Neural progenitor cell (in vitro differentiated cells): ENCODE results near the gene NF1. TPM values are rescaled to one million over a fixed set of nuclear protein-coding genes. Genes with fewer than 3 reads are reported as not detected.

Experiments used
- DNase-seq: peaks from one replicate; pipeline ENCODE4 v3.0.0-alpha.2; 2016; ENCODE audit warnings: low spot score
- H2AFZ ChIP-seq: fragments of 200-600 bp; sonication (generic); replicated peaks from 2 replicates; pipeline ENCODE4 v1.6.1; 2016; ENCODE audit warnings: antibody characterized with exemption
- H3F3A ChIP-seq: fragments of 200-600 bp; sonication (generic); 2 replicates; pipeline ENCODE4 v1.6.1; 2016; ENCODE audit warnings: antibody characterized with exemption, low read depth
- H3K27ac ChIP-seq: fragments of 200-600 bp; sonication (generic); 2 replicates; pipeline ENCODE4 v1.5.1; 2016; ENCODE audit warnings: mild to moderate bottlenecking
- H3K27me3 ChIP-seq: fragments of 200-600 bp; sonication (generic); 2 replicates; pipeline ENCODE4 v1.6.1; 2016; ENCODE audit warnings: mild to moderate bottlenecking, moderate library complexity
- H3K36me3 ChIP-seq: fragments of 200-600 bp; sonication (generic); 2 replicates; pipeline ENCODE4 v1.5.1; 2016
- H3K4me1 ChIP-seq: fragments of 200-600 bp; sonication (generic); 2 replicates; pipeline ENCODE4 v1.6.1; 2016; ENCODE audit warnings: mixed run types
- H3K4me2 ChIP-seq: fragments of 200-600 bp; sonication (generic); 2 replicates; pipeline ENCODE4 v1.6.1; 2016
- H3K4me3 ChIP-seq: fragments of 200-600 bp; sonication (generic); 2 replicates; pipeline ENCODE4 v1.5.1; 2016
- H3K79me2 ChIP-seq: fragments of 200-600 bp; sonication (generic); 2 replicates; pipeline ENCODE4 v1.6.1; 2016; ENCODE audit warnings: low read depth
- H3K9ac ChIP-seq: fragments of 200-600 bp; sonication (generic); 2 replicates; pipeline ENCODE4 v1.6.1; 2016
- H3K9me3 ChIP-seq: fragments of 200-600 bp; sonication (generic); 2 replicates; pipeline ENCODE4 v1.5.1; 2016; ENCODE audit warnings: low read depth
- H4K20me1 ChIP-seq: fragments of 200-600 bp; sonication (generic); 2 replicates; pipeline ENCODE4 v1.6.1; 2016; ENCODE audit warnings: low read depth
- H3K27ac Mint-ChIP-seq: 3 replicates; pipeline ENCODE4 v1.8.0; 2021; ENCODE audit warnings: mixed read lengths
- H3K27me3 Mint-ChIP-seq: 2 replicates; pipeline ENCODE4 v1.8.0; 2022; ENCODE audit warnings: low read depth, mild to moderate bottlenecking, inconsistent platforms, moderate library complexity, mixed read lengths; ENCODE audit not compliant: insufficient read depth
- H3K36me3 Mint-ChIP-seq: 3 replicates; pipeline ENCODE4 v1.8.0; 2021; ENCODE audit warnings: mixed read lengths
- H3K4me1 Mint-ChIP-seq: 3 replicates; pipeline ENCODE4 v1.8.0; 2021; ENCODE audit warnings: mixed read lengths
- H3K4me3 Mint-ChIP-seq: 3 replicates; pipeline ENCODE4 v1.8.0; 2021; ENCODE audit warnings: mild to moderate bottlenecking, moderate library complexity, mixed read lengths
- H3K9me3 Mint-ChIP-seq: 3 replicates; pipeline ENCODE4 v1.8.0; 2020; ENCODE audit warnings: mixed read lengths
- EZH2 ChIP-seq: fragments of 200-600 bp; sonication (generic); IDR thresholded peaks from 2 replicates; pipeline ENCODE4 v1.6.1; 2017; ENCODE audit warnings: antibody characterized with exemption, mild to moderate bottlenecking, moderate library complexity
- EZH2phosphoT487 ChIP-seq: fragments of 200-600 bp; sonication (generic); IDR thresholded peaks from 2 replicates; pipeline ENCODE4 v1.6.1; 2017; ENCODE audit warnings: antibody characterized with exemption
- total RNA-seq: library from RNA; depleted of rRNA; stranded (reverse); fragments of >200 nt; gene quantifications from 2 replicates; pipeline ENCODE4 v1.2.3, GENCODE V29; 2015; ENCODE audit warnings: low replicate concordance
- TF ChIP-seq, protein P1 (sequence below): fragments of 200-600 bp; sonication (generic); IDR thresholded peaks from 2 replicates; pipeline ENCODE4 v1.5.1; 2017; ENCODE audit warnings: antibody characterized with exemption, mild to moderate bottlenecking

Gene NF1
- total RNA-seq, 1 donor from 2014 or later: 54.8 TPM

- Histone ChIP-seq H3K27me3 (no peaks in the 10 kb centered on the region), H4K20me1 (no peaks in the 10 kb centered on the region), H3F3A (no peaks in the 10 kb centered on the region), H3K27ac (no peak overlapping the region), H3K4me1 (no peaks in the 10 kb centered on the region), H3K79me2 (no peaks in the 10 kb centered on the region), H3K9me3 (no peaks in the 10 kb centered on the region), H3K4me2 (no peak overlapping the region), H3K4me3 (no peak overlapping the region), H3K36me3 (no peaks in the 10 kb centered on the region), H2AFZ (no peak overlapping the region), H3K9ac (no peak overlapping the region)
- Mint-ChIP-seq H3K9me3 (peaks cover 3% of the 10 kb centered on the region), H3K4me1 (no peaks in the 10 kb centered on the region), H3K36me3 (peaks cover 6% of the 10 kb centered on the region), H3K27me3 (peaks cover 3% of the 10 kb centered on the region), H3K27ac (no peak overlapping the region), H3K4me3 (no peak overlapping the region)
- TF ChIP-seq, protein P1, sequence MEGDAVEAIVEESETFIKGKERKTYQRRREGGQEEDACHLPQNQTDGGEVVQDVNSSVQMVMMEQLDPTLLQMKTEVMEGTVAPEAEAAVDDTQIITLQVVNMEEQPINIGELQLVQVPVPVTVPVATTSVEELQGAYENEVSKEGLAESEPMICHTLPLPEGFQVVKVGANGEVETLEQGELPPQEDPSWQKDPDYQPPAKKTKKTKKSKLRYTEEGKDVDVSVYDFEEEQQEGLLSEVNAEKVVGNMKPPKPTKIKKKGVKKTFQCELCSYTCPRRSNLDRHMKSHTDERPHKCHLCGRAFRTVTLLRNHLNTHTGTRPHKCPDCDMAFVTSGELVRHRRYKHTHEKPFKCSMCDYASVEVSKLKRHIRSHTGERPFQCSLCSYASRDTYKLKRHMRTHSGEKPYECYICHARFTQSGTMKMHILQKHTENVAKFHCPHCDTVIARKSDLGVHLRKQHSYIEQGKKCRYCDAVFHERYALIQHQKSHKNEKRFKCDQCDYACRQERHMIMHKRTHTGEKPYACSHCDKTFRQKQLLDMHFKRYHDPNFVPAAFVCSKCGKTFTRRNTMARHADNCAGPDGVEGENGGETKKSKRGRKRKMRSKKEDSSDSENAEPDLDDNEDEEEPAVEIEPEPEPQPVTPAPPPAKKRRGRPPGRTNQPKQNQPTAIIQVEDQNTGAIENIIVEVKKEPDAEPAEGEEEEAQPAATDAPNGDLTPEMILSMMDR: no peak
- TF ChIP-seq EZH2 (no peak), EZH2phosphoT487 (no peak)
- no peak for DNase-seq
Observed at GRCh38 chr17:31308372-31309334, 213.9 kb downstream of the NF1 start.

DNA sequence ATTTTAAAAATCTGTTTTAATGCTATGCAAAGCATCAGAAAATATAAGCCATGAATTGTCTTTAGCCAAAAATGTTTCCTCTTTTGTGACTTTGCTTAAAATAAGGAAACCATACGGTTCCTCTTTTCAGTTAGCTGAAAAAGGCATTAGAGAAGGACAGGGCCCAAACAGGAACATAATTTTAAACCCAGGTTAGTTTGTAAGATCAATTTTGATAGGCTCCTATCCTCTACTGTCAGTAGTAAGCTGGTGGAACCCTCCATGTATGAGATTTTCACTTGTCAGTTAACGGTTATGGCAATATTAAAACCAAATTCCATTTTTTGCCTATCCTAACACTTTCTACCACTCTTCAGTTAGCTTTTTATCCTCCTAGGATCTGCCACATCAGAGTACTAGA lies 214.8 kb downstream of the NF1 start:
- no peak overlapping the region for H3K27ac ChIP-seq
- H3K27me3 ChIP-seq: no peaks in the 10 kb centered on the region
- no peaks in the 10 kb centered on the region for H3K79me2 ChIP-seq
- H3K4me2 ChIP-seq: no peak overlapping the region
- Mint-ChIP-seq H3K36me3 (peaks cover 5% of the 10 kb centered on the region), H3K27me3 (peaks cover 3% of the 10 kb centered on the region), H3K4me3 (no peak overlapping the region), H3K27ac (no peak overlapping the region), H3K4me1 (no peaks in the 10 kb centered on the region), H3K9me3 (peaks cover 3% of the 10 kb centered on the region)
- no peaks in the 10 kb centered on the region for H3K4me1 ChIP-seq
- H3F3A ChIP-seq: no peaks in the 10 kb centered on the region
- DNase-seq: no peak
- no peaks in the 10 kb centered on the region for H4K20me1 ChIP-seq
- no peaks in the 10 kb centered on the region for H3K36me3 ChIP-seq
- no peak overlapping the region for H3K4me3 ChIP-seq
- H3K9ac ChIP-seq: no peak overlapping the region
- no peaks in the 10 kb centered on the region for H3K9me3 ChIP-seq
- H2AFZ ChIP-seq: no peak overlapping the region
- no peak for TF ChIP-seq EZH2phosphoT487
- no peak for TF ChIP-seq EZH2
- TF ChIP-seq, protein P1: no peak

DNA sequence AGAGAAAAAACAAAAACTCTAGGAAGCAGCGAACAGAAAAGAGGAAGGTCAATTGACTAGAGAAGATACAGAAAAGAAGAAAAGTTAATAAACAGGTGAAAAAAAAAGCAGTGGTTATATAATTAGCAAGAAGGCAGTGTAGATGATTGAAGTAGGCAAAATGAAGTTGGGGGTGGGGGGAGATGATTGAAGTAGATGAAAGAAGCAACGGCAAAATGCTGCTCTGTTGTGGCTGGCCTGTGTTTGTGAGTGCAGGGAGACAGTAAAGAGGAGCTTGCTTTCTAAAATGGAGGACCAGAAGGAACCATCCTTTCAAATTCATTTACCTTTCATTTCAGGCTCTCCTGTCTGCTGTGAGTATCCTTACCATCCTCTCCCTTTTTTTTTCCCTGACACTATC lies 215.5 kb downstream of the NF1 start:
- Histone ChIP-seq H3K79me2 (no peaks in the 10 kb centered on the region), H2AFZ (no peak overlapping the region), H3K27ac (no peak overlapping the region), H3K4me2 (no peak overlapping the region), H4K20me1 (no peaks in the 10 kb centered on the region), H3K4me1 (no peaks in the 10 kb centered on the region), H3F3A (no peaks in the 10 kb centered on the region), H3K27me3 (no peaks in the 10 kb centered on the region), H3K36me3 (no peaks in the 10 kb centered on the region), H3K9me3 (no peaks in the 10 kb centered on the region), H3K9ac (no peak overlapping the region), H3K4me3 (no peak overlapping the region)
- H3K4me3 Mint-ChIP-seq: no peak overlapping the region
- no peaks in the 10 kb centered on the region for H3K9me3 Mint-ChIP-seq
- H3K27ac Mint-ChIP-seq: no peak overlapping the region
- H3K4me1 Mint-ChIP-seq: no peaks in the 10 kb centered on the region
- peaks cover 3% of the 10 kb centered on the region for H3K36me3 Mint-ChIP-seq
- DNase-seq: no peak
- no peaks in the 10 kb centered on the region for H3K27me3 Mint-ChIP-seq
- TF ChIP-seq EZH2: no peak
- TF ChIP-seq, protein P1: no peak
- TF ChIP-seq EZH2phosphoT487: no peak
